ENCODE measurements around the gene BEX2.
A peak's percentile ranks its signal among the peaks of the same experiment; 100 is the strongest.
"Not testable (repeated sequence)": the region's sequence is repeated elsewhere in the genome, so short reads cannot be mapped to it uniquely, and the experiment has no call there.

BEX2 gene

DNA sequence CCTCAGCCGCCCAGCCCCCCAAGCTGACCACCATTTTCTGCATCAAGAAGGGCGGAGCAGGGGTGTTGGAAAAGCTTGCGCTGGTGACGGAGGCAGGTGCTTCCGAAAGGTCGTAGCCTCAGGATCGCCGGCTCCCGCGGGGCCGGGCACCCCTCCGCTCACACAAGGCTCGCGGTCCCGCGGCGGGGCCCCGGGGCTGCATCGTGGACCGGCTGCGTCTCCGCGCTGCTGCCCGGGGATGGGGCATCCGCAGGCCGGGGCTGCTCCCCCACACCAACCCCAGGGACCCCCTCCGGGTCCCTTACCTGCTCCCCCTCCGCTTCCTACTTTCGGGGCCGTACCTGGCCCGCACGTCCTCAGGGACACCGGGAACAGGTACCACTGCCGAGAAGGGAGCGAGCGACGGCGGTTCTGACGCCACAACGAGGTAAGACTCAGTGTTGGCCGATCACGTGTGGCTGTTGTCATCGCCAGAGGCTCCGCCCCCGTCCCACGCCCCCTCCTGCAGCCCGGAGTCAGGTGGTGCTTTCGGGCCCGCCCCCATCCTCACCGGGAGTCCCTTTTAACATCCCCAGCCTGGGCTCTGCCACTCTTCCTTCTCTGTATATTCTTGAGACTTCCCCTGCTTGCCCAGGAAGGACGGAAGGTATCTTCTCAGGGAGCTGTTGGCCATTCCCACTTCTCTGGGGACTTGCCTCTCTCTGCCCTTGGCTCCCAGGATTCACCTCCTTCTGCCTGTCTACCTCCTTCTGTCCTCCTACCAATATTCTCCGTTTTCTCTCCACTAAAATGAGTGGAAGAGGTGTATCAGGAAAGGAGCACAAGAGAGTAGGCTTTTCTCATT, at the start of gene BEX2:
Gene BEX2 (minus strand): TSS at position 436 of the 844 bp plus-strand sequence. CDS start 1,014 bp downstream, outside the sequence.
- FAIRE-seq, result no peak

DNA sequence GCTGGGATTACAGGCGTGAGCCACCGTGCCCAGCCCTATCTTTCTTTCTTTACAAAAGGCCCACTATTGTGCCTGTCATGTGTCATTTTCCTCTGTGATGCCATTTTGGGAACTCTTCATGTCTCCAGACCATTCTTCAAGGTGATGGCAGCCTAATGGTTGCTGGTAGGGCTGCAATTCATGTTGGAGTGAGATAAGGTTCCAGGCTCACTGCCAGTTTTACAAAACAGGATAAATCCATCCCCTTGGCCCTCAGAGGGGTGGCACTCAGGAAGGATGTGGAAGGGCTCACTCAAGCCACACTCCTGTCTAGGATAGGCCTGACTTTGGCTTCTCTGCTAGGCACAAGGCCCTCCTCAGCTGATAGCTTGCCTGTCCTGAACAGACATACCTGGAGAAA, 49.3 kb upstream of the BEX2 start:
- no peak for FAIRE-seq

DNA sequence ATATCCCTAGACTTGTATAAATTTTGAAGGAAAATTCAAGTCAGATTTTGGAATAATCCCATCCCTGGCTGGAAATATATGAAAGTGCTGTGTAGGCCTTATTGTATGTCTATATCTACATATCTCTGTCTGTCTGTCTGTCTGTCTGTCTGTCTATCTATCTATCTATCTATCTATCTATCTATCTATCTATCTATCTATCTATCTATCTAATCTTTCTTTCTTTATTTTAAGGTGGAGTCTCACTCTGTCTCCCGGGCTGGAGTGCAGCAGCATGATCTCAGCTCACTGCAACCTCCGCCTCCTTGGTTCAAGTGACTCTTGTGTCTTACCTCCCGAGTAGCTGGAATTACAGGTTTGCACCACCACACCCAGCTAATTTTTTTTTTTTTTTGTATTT, 48.8 kb upstream of the BEX2 start:
- not testable (repeated sequence) for FAIRE-seq

DNA sequence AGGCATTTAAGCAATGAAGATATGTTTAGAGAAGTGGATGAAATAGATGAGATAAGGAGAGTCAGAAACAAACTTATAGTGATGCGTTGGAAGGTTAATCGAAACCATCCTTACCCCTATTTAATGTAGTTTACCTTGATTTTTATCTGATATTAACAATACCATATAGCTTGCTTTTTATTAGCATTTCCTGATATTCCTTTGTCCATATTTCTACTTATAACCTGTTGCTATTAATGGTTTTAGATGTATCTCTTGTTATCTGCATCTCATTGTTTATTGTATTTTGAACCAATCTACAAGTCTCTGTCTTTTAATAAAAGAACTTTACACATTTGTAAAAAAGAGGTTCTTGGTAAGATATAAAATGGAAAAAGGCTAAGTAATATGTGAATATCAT, 47.1 kb upstream of the BEX2 start:
- peak; percentile 15 for FAIRE-seq

DNA sequence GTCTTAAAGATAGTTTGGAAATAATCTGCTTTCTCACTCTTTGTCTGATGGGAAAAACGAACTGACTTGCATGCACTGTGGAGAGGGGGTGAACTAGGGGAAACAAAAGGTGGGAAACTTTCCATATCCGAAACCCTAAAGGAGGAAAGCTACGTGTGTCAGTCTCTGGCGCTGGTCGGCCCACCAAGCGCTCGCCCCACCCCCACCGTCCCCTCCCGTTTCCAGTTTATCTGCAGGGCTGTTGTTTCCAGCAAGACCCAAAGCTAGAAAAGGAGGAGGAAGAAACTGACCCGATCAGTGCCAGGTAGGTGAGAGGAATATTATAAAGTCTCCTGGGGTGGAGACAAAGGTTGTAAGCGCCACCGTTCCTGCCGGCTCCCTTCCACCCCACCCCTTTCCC, 46.1 kb upstream of the BEX2 start:
- FAIRE-seq, result no peak

DNA sequence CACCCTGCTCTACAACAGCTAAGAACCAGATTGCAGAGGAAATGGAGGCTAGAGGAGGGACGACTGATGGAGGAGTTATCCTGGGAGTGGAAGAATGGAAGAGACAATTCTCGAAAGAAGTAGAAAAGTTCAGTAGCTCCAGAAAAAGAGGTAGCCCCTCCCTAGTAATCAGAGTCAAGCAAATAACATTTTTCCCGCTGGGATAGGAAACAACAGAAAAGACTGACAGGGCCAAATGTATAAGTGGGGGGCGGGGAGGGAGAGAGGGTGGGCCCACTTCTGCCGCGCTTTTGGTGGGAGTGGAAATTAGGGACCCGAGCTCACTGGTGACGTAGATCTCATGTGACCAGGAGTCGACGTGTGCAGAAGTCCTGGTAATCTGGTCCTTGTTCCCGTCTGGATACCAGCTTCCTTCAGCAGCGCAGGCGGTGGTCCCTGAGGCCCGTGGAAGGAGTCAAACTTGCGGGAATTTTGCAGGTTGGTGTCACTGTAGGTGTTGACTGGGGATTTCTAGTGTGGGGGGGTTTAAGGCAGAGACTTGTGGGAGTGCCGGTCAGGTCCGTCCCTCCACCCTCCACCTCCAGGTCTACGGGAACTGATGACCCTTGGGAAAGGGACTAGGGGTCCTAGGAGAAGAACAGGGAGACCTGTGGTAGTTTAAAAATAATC, 45.5 kb upstream of the BEX2 start, which contains the start of gene TCEAL9:
Gene TCEAL9 (plus strand): TSS at position 377 of the 669 bp plus-strand sequence. CDS start 1,179 bp downstream, outside the sequence.
- FAIRE-seq, result no peak

DNA sequence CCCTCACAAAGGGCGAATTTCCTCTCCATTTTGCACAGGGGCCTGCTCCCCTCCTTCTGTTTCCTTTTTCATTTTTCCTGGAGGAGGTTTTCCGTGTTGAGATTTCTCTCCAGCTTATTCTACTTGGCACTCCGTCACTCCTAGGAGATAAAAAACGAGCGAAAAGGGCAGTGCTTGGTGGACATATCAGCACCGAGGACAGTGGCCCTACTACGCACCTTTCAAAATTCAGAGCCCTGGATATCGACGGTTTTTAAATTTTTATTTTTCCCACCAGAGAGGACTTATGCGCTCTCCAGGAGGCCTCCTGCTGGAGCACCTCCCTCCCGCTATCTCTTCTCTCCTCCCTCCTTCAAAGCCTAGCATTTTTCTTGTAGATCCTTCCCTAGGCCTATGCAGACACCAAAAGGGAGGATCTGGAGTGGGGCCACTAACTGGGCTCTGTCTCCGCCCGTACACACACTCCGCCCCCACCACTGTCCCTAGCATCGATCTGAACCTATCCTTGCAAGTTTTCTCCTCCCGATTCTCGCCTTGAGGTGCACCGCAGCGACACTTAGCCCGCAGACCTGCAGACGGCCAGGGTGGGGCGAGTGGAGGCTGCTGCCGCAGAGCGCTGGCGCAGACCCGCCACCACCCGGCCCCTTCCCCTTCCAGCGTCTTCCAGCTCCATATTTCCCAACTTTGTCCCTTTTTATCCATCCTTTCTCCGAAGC, 37.0 kb upstream of the BEX2 start:
- FAIRE-seq, result no peak

DNA sequence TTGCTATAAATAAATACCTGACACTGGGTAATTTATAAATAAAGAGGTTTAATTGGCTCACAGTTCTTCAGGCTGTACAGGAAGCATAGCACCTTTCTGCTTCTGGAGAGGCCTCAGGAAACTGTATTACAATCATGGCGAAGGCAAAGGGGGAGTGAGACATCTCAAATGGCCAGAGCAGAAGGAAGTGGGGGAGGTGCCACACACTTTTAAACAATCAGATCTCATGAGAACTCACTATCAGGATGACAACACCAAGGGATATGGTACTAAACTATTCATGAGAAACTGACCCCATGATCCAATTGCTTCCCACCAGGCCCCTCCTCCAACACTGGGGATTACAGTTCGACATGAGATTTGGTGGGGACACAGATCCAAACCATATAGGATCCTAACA, 33.8 kb upstream of the BEX2 start:
- FAIRE-seq, result no peak

DNA sequence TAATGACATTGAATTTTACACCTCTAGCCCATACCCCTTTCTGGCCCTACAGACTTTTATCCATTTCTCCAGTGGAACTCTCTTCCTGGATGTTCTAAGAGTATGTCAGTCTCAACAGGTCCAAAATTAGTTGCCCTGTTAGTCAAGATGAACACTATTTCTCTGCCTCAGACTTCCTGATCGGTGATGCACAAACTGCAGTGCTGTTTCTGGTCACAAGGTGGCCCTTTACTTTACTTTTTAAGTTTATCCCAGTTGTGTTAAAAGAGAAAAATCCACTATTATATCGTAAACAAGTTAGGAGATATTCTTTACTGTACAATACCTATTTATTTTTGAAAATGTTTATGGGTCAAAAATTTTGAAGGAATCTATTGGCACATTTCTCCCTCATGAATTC, 32.3 kb upstream of the BEX2 start:
- FAIRE-seq, result peak; percentile 50

DNA sequence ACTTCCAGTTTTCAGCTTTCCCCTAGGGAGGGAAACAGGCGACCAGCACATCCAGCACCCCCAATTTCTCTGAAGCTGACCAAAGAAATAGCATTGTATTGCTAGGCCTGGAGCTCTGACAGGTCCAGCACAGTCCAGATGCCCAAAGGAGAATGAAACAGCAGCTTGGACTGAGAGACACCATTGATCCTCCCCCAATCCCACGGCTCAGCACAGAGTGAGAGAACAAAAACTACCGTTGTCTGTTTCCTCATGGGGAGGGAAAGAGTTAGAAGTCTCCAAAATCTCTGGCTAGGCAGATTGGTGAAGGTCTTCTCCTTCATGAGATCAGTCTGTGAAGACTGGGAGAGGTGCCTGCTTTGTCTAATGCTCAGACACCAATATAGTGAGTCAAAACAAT, 27.9 kb upstream of the BEX2 start:
- FAIRE-seq, result no peak

DNA sequence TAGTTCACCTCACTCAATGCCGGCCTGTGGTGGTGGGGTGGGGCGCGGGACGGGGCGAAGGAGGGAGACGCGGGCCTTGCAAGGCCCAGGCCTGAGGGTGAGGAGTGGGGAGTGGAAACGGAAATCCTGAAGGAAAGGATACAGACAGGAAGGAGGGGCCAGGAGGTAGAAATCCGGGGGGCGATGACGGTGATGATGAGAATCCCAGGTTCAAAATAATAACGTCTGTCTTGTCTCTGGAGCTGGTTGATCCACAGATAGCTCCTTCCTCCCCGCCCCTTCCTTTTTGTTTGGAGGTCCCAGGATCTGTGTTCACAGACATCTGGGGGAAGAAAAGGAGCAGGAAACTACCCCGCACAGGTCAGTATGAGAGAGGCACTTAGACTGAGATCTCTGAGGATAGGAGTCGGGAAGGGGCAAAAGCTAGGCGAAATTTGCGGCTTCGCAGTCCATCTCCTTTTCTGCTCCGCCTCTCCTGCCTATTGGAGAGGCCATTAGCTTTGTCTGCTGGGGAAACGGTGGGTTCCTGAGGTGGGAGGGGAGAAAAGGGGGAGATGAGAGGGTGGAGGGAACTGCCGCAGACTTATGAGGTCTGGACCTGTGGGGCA, 20.0 kb upstream of the BEX2 start:
- no peak for FAIRE-seq

DNA sequence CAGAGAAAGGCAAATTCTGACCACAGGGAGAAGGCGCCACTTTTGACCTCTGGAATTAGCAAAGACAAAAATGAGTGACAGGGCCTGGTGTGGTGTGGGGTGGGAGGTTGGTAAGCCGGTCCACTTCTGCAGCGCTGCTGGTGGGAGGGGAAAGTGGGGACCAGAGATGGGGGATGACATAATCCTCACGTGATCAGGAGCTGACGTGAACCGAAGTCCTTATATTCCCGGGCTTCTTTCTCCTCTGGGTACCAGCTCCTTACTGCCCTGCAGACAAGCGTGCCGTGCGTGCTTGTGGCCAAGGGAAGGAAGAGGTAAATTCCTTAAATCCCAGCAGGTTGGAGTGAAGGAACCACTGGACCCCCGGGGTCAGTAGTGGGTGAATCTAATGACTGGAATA, 19.2 kb upstream of the BEX2 start, which contains the start of gene TCEAL7:
Gene TCEAL7 (plus strand): TSS at position 249 of the 400 bp plus-strand sequence. CDS start 1,165 bp downstream, outside the sequence.
- no peak for FAIRE-seq

DNA sequence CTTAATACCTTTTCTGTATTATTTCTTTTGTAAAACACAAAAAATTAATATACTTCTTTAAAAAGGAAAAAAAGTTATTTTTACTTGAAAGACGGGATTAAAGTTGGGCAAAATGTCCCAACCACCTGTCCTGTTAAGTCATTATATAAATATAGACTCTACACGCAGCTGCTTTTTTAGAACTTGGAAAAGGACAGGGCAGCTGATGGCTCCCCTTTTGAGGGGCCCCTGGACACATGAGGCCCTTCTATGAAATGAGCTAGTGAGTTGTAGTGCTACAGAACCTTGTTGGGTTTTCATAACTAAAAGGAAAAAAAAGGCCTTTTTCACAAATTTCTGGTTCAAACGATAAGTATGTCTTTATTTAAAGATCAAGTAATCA, 600 bp upstream of the BEX2 start:
- no peak for FAIRE-seq

DNA sequence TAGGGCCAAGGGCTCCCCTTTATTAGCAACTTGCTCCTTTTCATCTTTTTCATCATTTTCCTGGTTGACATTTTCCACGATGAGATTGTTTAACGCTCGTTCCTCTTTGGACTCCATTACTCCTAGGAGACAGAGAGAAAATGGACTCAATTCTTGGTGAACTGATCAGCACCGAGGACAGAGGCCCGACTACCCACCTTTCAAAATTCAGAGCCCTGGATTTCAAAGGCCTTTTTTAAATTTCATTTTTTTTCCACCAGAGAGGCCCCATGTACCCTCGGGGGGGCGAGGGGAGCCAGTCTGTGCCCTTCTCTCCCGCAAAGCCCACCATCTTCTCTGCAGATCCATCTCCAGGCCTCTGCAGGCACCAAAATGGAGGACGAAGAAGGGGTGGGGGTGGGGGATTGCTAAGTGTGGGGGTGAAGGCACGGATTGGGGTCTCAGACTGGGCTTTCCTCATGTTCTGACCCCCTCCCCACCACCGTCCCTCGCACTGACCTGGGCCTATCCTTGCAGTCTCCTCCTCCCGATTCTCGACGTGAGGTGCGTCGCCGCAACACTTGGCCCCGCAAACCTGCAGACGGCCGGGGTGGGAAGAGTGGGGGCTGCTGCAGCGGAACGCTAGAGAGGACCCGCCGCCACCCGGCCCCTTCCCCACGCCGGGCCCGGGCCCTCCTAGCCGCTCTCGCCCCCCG, 783 bp downstream of the BEX2 start:
- no peak for FAIRE-seq

DNA sequence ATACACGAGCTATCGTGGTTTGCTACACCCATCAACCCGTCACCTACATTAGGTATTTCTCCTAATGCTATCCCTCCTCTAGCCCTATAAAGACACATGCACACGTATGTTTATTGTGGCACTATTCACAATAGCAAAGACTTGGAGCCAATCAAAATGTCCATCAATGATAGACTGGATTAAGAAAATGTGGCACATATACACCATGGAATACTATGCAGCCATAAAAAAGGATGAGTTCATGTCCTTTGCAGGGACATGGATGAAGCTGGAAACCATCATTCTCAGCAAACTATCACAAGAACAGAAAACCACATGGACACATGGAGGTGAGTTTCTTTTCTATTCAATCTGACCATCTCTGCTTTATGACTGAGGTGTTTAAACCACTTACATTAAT, 5.1 kb downstream of the BEX2 start:
- FAIRE-seq, result not testable (repeated sequence)

DNA sequence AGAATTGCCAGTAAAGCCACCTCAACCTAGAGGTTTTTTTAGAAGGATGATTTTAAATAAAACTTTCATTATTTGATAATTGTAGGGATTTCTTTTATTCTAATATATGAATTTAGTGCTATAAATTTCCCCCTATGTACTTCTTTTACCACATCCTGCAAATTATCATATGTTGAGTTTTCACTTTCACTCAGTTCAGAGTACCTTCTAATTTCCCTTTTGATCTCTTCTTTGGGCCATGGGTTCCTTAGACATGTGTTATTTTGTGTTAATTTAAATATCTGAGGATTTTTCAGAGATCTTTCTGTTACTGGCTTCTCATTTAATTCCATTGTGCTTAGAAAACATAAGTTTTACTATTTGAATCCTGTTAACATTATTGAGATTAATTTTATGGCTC, 6.1 kb downstream of the BEX2 start:
- FAIRE-seq, result no peak

DNA sequence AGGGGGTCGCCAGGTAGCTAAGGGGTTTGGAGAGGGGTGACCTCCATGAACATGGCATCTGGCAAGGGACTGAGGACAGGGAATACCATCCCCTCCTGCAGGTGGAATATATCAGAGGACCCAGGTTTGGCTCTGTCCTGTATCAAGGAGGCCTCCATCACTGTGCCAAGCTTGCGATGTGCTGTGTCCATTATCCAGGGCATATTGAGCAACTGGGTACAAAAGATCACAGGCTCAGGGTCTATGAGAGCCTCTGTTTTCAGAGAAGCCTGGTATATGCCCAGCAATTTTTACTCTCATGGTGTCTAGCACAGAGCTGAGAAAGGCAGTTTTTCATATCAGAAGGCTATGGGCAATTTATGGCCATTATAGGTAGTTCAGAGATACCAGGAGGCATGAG, 17.7 kb downstream of the BEX2 start:
- FAIRE-seq, result no peak

DNA sequence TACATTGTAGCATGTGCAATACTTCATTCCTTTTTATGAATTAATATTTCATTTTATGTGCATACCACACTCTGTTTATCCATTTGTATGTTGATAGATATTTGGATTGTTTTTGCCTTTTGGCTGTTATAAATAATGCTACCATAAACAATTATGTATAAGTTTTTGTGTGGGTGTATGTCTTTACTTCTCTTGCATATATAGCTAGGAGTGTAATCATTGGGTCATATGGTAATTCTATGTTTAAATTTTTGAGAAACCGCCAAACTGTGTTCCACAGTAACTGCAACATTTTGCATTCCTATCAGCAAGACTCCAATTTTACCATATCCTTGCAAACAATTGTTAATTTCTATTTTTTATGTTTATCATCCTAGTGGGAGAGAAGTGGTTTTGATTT, 31.2 kb downstream of the BEX2 start:
- FAIRE-seq, result no peak

DNA sequence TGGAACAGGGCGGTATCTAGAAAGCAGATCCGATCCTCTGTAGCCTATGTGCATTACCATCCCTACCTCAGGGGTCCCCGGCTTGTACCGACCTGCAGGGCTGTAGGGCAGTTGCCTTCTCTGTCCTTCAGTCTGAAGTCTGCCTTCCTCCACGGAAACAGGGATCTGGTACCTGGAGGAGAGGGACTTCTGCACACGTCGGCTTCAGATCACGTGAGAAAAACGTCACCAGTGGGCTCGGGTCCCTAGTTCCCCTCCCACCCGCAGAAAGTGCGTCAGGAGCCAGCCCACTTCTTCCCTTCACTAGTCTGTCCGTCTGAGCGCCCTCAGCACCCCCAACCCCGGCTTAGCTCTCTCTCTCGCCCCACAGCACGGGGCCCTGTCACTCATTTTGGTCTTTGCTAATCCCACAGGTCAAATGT, 34.2 kb downstream of the BEX2 start, which contains the start of gene TCEAL5:
Gene TCEAL5 (minus strand): TSS at position 170 of the 422 bp plus-strand sequence. CDS start 2,187 bp downstream, outside the sequence.
- no peak for FAIRE-seq

DNA sequence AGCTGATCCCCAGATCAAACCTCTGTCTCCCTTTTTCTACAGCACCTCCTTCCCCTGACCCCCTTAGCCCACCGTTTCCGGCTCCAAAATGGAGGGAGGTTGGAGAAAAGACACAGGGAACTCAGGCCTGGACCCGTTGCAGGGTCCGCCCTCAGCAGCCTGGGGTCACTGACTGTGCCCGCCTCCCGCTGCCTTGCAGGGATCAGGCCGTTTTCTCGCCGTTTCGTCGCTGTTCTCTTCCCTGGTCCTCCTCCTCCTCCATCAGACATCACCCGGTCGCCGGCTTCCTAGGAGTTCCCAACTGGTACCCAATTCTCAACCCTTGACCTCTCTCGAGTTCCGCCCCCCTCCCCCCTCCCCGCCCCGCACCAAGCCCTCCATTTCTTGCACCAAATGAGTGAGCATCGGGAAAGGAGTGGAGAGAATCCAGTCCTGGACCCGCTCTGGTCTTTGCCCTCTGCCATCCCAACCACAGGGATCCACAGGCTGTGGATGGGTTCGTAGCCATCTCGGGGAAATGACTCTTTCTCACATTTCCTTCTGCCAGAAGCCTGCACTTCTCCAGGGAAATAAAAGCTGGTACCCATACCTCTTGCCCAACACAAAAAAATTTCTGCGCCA, 34.7 kb downstream of the BEX2 start:
- FAIRE-seq, result no peak

DNA sequence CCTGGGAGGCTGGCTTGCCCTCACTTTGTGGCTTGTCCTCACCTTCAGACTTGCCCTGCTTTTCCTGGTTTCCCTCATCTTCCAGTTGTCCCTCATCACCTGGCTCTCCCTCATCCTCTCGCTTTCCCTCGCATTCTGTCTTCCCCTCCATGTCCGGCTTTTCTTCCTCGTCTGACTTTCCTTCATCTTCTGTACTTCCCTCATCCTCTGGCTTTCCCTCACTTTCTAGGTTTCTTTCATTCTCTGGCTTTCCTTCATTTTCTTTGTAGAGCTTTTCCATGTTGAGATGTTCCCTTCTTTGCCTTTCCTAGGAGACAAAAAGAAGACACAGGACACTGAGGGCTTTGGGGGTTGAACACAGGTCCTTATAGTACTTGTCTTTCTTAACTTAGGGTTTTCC, 36.5 kb downstream of the BEX2 start:
- FAIRE-seq, result no peak

All from endometrium (tissue), 2 donors.